Measurements from ENCODE around the gene IGSF23. TPM values are rescaled to one million over a fixed set of nuclear protein-coding genes. Genes with fewer than 3 reads are reported as not detected.
"Not testable (repeated sequence)": the region's sequence is repeated elsewhere in the genome, so short reads cannot be mapped to it uniquely, and the experiment has no call there.

Gene IGSF23
- total RNA-seq, 1 donor from 2014 or later, result not detected

DNA sequence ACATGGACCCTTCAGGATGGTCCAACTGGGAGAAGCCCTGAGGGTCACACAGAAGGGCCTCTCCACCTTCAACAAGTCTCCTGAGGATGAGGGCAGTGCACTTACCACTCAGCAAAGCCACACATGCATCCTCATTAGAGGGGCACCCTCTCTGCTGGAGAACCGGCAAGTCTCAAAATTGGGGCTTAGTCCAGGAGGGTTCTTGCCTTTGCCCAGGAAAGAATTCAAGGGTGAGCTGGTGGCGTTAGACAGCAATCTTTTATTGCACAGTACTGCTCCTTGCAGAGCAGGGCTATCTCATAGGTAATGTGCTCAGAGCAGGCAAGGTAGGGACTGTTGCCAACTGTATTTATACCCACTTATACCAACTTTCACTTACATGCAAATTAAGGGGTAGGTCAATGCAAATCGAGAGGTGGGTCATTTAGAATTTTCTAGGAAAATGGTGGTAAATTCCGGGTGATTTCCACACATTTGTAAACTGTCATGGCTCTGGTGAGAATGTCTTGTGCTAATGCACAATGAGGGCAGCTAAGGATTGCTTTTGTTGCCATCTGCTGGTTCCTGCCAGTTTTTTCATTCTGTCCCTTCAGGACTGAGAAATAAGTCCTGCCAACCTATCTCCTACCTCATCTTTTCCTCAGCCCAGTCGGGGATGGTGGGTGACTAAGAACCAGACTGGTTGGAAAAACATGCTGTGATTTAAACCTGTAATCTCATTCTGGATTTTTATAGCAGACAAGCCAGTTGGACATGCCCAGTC is 27.8 kb upstream of the IGSF23 start:
- DNase-seq (ENCODE audit: low spot score in 2 of 2) (no peak), FAIRE-seq (no peak)

DNA sequence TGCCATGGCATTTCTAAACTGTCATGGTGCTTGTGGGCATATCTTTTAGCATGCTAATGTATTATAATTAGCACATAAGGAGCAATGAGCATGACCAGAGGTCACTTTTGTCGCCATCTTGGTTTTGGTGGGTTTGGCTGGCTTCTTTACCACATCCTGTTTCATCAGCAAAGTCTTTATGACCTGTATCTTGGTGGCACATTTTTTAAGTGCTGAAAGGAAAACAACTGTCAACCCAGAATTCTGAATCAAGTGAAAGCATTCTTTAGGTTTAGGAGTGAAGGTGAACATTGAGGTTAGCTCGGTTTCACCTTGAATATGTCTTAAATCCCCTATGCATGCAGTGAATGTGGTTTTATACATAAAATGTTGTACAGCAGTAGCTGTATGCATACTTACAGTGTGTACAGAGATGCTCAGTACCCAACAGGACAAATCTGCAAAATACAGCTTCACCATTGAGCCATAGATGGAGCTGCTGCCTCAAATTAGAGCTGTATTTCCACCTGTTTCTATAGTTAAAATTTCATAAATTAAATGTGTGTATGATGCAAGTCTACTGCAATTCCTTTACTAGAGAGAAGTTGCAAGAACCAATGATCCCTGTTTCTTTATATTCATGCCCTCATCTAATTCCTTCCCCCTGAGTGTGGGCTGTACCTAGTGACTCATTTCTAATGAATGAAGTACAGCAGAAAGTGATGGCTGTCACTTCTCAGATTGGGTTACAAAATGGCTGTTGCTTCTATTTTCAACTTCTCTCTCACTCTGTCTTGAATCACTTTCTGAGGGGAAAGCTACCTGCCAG is 25.2 kb upstream of the IGSF23 start:
- DNase-seq (ENCODE audit: low spot score in 2 of 2), result no peak
- no peak for FAIRE-seq

GRCh38 chr19:44588771-44589112 is 24.6 kb upstream of the IGSF23 start:
- no peak for FAIRE-seq

DNA sequence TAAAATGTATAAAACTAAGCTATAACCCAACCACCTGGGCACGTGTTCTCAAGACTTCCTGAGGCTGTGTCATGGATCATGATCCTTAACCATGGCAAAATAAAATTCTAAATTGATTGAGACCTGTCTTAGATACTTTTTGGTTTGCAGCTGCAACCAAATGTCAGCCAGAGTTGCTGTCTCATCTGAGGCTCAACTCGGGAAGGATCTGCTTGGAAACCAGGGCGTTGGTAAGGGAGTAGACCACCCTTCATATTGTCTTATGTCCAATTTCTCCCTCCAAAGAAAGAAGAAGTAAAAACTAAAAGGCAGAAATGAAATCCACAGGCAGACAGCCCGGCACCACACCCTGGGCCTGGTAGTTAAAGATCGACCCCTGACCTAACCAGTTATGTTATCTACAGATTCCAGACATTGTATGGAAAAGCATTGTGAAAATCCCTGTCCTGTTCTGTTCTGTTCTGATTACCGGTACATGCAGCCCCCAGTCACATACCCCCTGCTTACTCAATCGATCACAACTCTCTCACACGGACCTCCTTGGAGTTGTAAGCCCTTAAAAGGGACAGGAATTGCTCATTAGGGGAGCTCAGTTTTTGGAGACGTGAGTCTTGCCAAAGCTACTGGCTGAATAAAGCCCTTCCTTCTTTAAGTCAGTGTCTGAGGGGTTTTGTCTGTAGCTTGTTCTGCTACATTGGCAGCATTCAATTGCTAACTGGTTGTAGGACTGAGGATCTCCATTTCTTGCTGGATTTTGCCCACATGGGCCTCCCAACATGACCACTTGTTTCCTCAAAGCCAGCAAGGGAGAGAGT is 22.9 kb upstream of the IGSF23 start:
- DNase-seq (ENCODE audit: low spot score in 2 of 2) (no peak), FAIRE-seq (no peak)

More at GRCh38 chr19:44588771-44589112, 24.6 kb upstream of the IGSF23 start:
- no peak for DNase-seq (ENCODE audit: low spot score in 2 of 2)

DNA sequence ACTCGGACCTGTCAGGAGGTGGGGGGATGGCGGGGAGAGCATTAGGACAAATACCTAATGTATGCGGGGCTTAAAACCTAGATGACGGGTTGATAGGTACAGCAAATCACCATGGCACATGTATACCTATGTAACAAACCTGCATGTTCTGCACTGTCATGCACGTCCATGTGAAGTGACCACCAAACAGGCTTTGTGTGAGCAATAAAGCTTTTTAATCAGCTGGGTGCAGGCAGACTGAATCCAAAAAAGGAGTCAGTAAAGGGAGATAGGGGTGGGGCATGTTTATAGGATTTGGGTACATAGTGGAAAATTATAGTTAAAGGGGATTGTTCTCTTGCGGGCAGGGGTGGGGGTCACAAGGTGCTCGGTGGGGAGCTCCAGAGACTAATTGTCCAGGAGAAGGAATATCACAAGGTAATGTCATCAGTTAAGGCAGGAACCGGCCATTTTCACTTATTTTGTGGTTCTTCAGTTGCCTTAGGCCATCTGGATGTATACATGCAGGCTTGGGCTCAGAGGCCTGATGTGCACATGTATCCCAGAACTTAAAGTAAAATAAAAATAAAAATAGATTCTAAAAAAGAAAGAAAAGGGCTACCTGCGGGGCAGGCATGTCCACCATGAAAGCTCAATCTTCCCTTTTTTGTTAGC is 21.9 kb upstream of the IGSF23 start:
- not testable (repeated sequence) for FAIRE-seq

DNA sequence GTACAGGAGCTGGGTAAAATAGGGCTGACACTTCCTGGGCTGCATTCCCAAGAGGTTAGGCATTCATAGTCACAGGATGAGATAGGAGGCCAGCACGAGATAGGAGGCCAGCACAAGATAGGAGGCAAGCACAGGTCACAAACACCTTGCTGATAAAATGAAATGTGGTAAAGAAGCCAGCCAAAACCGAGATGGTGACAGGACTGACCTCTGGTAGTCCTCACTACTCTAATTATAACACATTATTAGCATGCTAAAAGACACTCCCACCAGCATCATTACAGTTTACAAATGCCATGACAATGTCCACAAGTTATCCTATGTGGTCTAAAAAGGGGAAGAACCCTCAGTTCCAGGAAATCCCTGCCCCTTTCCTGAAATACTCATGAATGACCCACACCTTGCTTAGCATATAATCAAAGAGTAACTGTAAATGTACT is 20.9 kb upstream of the IGSF23 start:
- no peak for FAIRE-seq
- DNase-seq (ENCODE audit: low spot score in 2 of 2), result no peak

More for the DNA sequence above, 21.9 kb upstream of the IGSF23 start:
- not testable (repeated sequence) for DNase-seq (ENCODE audit: low spot score in 2 of 2)

GRCh38 chr19:44593294-44593693 is 20.1 kb upstream of the IGSF23 start:
- DNase-seq (ENCODE audit: low spot score in 2 of 2) (no peak), FAIRE-seq (peak; percentile 99)

GRCh38 chr19:44593866-44594266 is 19.5 kb upstream of the IGSF23 start:
- not testable (repeated sequence) for DNase-seq (ENCODE audit: low spot score in 2 of 2); FAIRE-seq

- no peak for FAIRE-seq
- DNase-seq (ENCODE audit: low spot score in 2 of 2), result no peak
Observed at GRCh38 chr19:44596428-44597130, 16.8 kb upstream of the IGSF23 start.

GRCh38 chr19:44597131-44597491 is 16.3 kb upstream of the IGSF23 start:
- DNase-seq (ENCODE audit: low spot score in 2 of 2), result no peak
- no peak for FAIRE-seq

- DNase-seq (ENCODE audit: low spot score in 2 of 2) (no peak), FAIRE-seq (no peak)
Observed at GRCh38 chr19:44598355-44598754, 15.0 kb upstream of the IGSF23 start.

GRCh38 chr19:44598880-44599279 is 14.5 kb upstream of the IGSF23 start:
- FAIRE-seq, result no peak
- no peak for DNase-seq (ENCODE audit: low spot score in 2 of 2)

GRCh38 chr19:44600466-44600865 is 12.9 kb upstream of the IGSF23 start:
- FAIRE-seq (no peak), DNase-seq (ENCODE audit: low spot score in 2 of 2) (no peak)

- FAIRE-seq (no peak), DNase-seq (ENCODE audit: low spot score in 2 of 2) (no peak)
Observed at GRCh38 chr19:44602081-44602480, 11.3 kb upstream of the IGSF23 start.

DNA sequence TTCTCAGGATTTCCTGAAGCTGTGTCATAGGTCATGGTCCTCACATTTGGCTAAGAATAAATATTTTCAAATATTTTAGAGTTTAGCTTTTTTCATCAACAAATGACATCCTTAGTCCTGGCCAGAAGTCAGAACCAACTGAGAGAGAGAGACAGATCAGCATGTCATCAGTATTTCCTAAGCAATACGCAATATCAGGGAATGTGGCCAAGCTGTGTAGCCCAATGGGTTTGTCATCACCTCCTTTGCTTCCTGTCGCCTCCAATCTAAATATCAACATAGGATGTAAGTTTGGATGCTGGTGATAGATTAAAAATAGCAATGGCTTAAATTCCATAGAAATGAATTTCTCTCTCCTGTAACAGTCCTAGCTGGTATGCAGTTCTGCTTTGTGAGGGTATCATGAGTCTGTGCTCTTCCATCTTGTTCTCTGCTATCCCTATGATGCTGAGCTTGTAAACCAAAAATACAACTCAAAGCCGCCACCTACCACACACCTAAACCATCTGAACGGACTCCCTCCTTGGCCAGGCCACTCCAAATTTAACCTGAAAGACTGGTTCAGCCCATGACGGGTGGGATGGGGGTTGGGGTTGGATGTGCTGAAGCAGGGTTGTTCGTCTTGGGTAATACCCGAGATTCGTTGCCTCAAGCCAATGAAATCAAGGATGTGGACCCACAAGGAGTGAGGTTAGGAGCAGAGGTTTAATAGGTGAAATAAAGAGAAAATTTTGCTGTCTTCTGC is 10.0 kb upstream of the IGSF23 start:
- DNase-seq (ENCODE audit: low spot score in 2 of 2), result no peak
- FAIRE-seq, result no peak

- FAIRE-seq (no peak), DNase-seq (ENCODE audit: low spot score in 2 of 2) (no peak)
Observed at GRCh38 chr19:44604241-44604640, 9.1 kb upstream of the IGSF23 start.

DNA sequence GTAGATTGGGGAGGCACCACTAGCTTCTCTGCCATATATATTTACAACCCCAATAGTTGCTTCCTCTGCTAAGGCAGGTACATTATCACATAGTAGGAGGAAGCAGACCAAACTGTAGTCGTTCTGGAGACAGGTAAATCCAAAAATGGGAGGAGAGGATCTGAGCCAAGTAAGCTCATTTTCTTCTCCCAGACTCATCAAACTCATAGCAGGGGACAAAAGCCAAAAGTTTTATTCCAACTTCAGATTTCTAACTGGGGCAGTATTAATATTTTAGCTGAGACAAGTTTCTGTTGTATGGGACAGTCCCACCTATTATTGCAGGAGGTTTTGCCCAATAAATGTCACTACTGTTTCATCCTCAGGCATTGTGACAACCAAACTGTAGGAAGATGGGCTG is 7.8 kb upstream of the IGSF23 start:
- DNase-seq (ENCODE audit: low spot score in 2 of 2), result no peak
- no peak for FAIRE-seq

DNA sequence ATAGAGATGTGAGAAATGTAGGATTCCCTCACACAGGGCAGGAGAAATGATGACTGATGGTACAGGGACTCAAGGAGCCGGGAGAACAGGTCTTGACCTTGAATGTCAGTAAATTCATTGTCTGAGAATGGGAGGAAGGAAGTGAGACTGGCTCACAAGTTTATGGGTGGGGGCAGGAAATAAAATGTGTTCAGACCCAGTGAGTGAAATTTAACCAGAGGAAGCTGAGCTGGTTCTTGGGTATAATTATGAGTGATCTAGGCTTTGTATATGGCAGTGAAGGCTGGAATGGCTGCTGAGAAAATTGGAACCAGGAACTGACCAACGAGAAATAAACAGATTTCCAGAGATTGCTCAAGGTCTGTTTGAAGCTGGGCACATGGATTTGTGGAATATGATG is 6.3 kb upstream of the IGSF23 start:
- FAIRE-seq (no peak), DNase-seq (ENCODE audit: low spot score in 2 of 2) (no peak)

- FAIRE-seq (no peak), DNase-seq (ENCODE audit: low spot score in 2 of 2) (no peak)
Observed at GRCh38 chr19:44607917-44608316, 5.4 kb upstream of the IGSF23 start.
